Astrocyte (in vitro differentiated cells and primary cell): Measurements from ENCODE around the gene KRT75. TPM values are rescaled to one million over a fixed set of nuclear protein-coding genes. Genes with fewer than 3 reads are reported as not detected.

Experiments
- DNase-seq: peaks from one replicate; pipeline ENCODE4 v3.0.0-alpha.2; 2010; ENCODE audit warnings: low read depth
- FAIRE-seq: peaks from 2 replicates; lab custom pipeline; 2011; peaks lifted over from hg19 to GRCh38; lab: Jason Lieb, UNC
- H2AFZ ChIP-seq: 2 replicates; pipeline ENCODE4 v1.6.0; 2012; ENCODE audit warnings: low read depth, low read length, inconsistent platforms
- H3K27ac ChIP-seq: 2 replicates; pipeline ENCODE4 v1.5.1; 2011; ENCODE audit warnings: low read depth, low read length, inconsistent platforms
- H3K27me3 ChIP-seq: 2 replicates; pipeline ENCODE4 v1.6.0; 2011; ENCODE audit warnings: low read length, inconsistent platforms; ENCODE audit not compliant: insufficient read depth
- H3K36me3 ChIP-seq: 2 replicates; pipeline ENCODE4 v1.5.1; 2011; ENCODE audit warnings: low read length, inconsistent platforms; ENCODE audit not compliant: insufficient read depth
- H3K4me1 ChIP-seq: 2 replicates; pipeline ENCODE4 v1.5.1; 2011; ENCODE audit warnings: low read length, inconsistent platforms; ENCODE audit not compliant: insufficient read depth
- H3K4me2 ChIP-seq: 2 replicates; pipeline ENCODE4 v1.6.0; 2012; ENCODE audit warnings: low read length, inconsistent platforms
- H3K4me3 ChIP-seq: 2 replicates; pipeline ENCODE4 v1.5.1; 2011; ENCODE audit warnings: low read depth, mild to moderate bottlenecking, low read length, inconsistent platforms; ENCODE audit not compliant: insufficient read depth
- H3K79me2 ChIP-seq: 2 replicates; pipeline ENCODE4 v1.6.0; 2012; ENCODE audit warnings: mild to moderate bottlenecking, low read length, inconsistent platforms; ENCODE audit not compliant: insufficient read depth
- H3K9ac ChIP-seq: 2 replicates; pipeline ENCODE4 v1.6.0; 2012; ENCODE audit warnings: mild to moderate bottlenecking, low read length, inconsistent platforms
- H3K9me3 ChIP-seq: 2 replicates; pipeline ENCODE4 v1.5.1; 2012; ENCODE audit warnings: low read depth, mild to moderate bottlenecking, low read length, inconsistent platforms; ENCODE audit not compliant: insufficient read depth
- H4K20me1 ChIP-seq: 2 replicates; pipeline ENCODE4 v1.6.0; 2012; ENCODE audit warnings: low read length, inconsistent platforms; ENCODE audit not compliant: insufficient read depth
- H3K27ac Mint-ChIP-seq: one replicate; pipeline ENCODE4 v1.8.0; 2021; ENCODE audit warnings: mild to moderate bottlenecking, mixed read lengths; ENCODE audit not compliant: unreplicated experiment
- H3K27me3 Mint-ChIP-seq: one replicate; pipeline ENCODE4 v1.8.0; 2021; ENCODE audit warnings: low read depth, mixed read lengths; ENCODE audit not compliant: unreplicated experiment
- H3K36me3 Mint-ChIP-seq: one replicate; pipeline ENCODE4 v1.8.0; 2021; ENCODE audit warnings: low read depth, mixed read lengths; ENCODE audit not compliant: unreplicated experiment
- H3K4me1 Mint-ChIP-seq: one replicate; pipeline ENCODE4 v1.8.0; 2021; ENCODE audit warnings: low read depth, mixed read lengths; ENCODE audit not compliant: unreplicated experiment
- H3K4me3 Mint-ChIP-seq: one replicate; pipeline ENCODE4 v1.8.0; 2021; ENCODE audit warnings: mild to moderate bottlenecking, moderate library complexity, mixed read lengths; ENCODE audit not compliant: unreplicated experiment
- H3K9me3 Mint-ChIP-seq: one replicate; pipeline ENCODE4 v1.8.0; 2021; ENCODE audit warnings: mild to moderate bottlenecking, mixed read lengths; ENCODE audit not compliant: unreplicated experiment
- EZH2 ChIP-seq: IDR thresholded peaks from 2 replicates; pipeline ENCODE4 v1.6.1; 2012; ENCODE audit warnings: mild to moderate bottlenecking, low read length, inconsistent platforms; ENCODE audit not compliant: insufficient read depth
- total RNA-seq: library from RNA; stranded (reverse); gene quantifications from 2 replicates; pipeline ENCODE4 v1.2.1, GENCODE V29; 2021
- TF ChIP-seq, protein P1 (sequence below): IDR thresholded peaks from 2 replicates; pipeline ENCODE4 v1.5.1; 2011; ENCODE audit warnings: low read depth, mild to moderate bottlenecking, inconsistent platforms, low read length, moderate library complexity; ENCODE audit not compliant: insufficient read depth

The KRT75 gene
- total RNA-seq, 1 donor from 2014 or later = not detected

DNA sequence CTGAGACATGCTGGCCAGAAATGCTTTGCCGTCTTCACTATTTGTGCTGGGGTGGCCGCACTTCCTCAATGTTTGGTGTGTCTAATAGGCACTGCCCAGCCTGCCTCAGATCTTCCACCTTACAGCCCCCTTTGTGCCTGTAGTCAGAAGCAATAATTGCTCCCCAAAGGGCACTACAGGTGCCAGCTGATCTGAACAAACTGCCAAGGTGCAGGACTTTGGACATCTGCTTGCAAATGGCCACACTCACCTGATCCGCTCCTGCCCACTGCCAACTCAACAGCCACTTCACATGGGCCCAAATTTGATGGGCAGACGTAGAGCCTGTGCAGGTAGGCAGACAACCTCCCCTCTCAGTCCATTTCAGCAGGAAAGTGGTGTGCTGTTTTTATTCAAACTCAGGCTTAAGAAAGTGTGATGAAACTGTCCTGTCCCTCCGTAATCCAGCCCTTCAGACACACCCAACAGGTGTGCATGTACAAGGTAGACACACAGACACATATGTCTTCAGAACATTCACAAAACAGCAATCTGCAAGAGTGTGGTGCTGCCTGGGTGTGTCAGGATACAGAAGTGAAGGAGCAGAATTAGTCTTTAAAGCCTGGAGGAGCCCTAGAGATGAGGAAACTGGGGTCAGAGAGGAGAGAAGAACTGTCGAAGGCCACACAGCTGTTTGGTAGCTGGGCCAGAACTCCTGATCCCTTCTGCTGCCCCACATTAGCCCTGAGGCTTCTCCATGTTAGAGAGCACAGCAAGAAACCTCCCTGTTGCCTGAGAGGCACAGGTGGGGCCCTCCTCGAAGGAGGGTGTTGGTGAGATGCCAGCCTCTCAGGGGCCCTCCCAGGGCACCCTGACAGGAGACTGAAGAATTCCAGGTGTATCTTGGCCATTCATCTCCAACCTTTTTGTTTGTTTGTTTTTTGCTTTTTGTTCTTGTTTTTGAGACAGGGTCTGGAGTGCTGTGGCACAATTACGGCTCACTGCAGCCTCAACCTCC is 4.4 kb upstream of the KRT75 start:
- Histone ChIP-seq H3K79me2 (no peaks in the 10 kb centered on the region), H3K27ac (no peak overlapping the region), H3K27me3 (no peaks in the 10 kb centered on the region), H3K9me3 (no peaks in the 10 kb centered on the region), H3K9ac (no peak overlapping the region), H3K4me1 (peaks cover 49% of the 10 kb centered on the region), H3K36me3 (no peaks in the 10 kb centered on the region), H3K4me2 (no peak overlapping the region), H3K4me3 (no peak overlapping the region), H4K20me1 (no peaks in the 10 kb centered on the region), H2AFZ (no peak overlapping the region)
- no peaks in the 10 kb centered on the region for H3K36me3 Mint-ChIP-seq
- TF ChIP-seq, protein P1, sequence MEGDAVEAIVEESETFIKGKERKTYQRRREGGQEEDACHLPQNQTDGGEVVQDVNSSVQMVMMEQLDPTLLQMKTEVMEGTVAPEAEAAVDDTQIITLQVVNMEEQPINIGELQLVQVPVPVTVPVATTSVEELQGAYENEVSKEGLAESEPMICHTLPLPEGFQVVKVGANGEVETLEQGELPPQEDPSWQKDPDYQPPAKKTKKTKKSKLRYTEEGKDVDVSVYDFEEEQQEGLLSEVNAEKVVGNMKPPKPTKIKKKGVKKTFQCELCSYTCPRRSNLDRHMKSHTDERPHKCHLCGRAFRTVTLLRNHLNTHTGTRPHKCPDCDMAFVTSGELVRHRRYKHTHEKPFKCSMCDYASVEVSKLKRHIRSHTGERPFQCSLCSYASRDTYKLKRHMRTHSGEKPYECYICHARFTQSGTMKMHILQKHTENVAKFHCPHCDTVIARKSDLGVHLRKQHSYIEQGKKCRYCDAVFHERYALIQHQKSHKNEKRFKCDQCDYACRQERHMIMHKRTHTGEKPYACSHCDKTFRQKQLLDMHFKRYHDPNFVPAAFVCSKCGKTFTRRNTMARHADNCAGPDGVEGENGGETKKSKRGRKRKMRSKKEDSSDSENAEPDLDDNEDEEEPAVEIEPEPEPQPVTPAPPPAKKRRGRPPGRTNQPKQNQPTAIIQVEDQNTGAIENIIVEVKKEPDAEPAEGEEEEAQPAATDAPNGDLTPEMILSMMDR = no peak
- no peak for TF ChIP-seq EZH2
- FAIRE-seq (no peak), DNase-seq (no peak)
- peaks cover 62% of the 10 kb centered on the region for H3K4me1 Mint-ChIP-seq
- H3K4me3 Mint-ChIP-seq = no peak overlapping the region
- H3K9me3 Mint-ChIP-seq = no peaks in the 10 kb centered on the region
- H3K27me3 Mint-ChIP-seq = peaks cover 10% of the 10 kb centered on the region
- H3K27ac Mint-ChIP-seq = no peak overlapping the region

DNA sequence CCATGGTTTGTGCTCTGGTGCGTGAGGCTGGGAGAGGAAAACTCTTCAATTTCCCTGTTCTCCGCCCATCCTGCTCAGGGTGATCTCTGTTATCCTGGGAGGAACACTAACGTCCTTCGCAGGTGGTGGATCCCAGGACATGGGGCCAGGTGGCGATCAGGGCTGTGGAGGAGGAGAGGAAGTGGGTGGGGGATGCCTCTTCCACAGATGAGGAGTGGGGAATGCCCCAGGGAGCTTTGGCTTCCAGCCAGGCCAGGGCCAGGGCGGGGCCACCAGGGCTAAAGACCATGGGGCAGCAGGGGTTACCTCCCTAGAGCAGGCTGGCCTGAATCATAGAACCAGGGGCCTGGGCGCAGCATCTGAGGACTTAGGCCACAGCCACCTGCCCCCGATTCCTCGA is 3.3 kb upstream of the KRT75 start:
- no peaks in the 10 kb centered on the region for H3K79me2 ChIP-seq
- no peak overlapping the region for H3K27ac Mint-ChIP-seq
- TF ChIP-seq, protein P1 = no peak
- no peak for TF ChIP-seq EZH2
- no peak overlapping the region for H3K4me3 Mint-ChIP-seq
- H3K9me3 ChIP-seq = no peaks in the 10 kb centered on the region
- H3K27ac ChIP-seq = no peak overlapping the region
- peaks cover 3% of the 10 kb centered on the region for H3K27me3 ChIP-seq
- peaks cover 17% of the 10 kb centered on the region for H3K27me3 Mint-ChIP-seq
- H4K20me1 ChIP-seq = no peaks in the 10 kb centered on the region
- FAIRE-seq (no peak), DNase-seq (no peak)
- H3K9me3 Mint-ChIP-seq = no peaks in the 10 kb centered on the region
- H3K4me1 Mint-ChIP-seq = peaks cover 51% of the 10 kb centered on the region
- H3K36me3 ChIP-seq = no peaks in the 10 kb centered on the region
- no peak overlapping the region for H2AFZ ChIP-seq
- H3K4me1 ChIP-seq = peaks cover 38% of the 10 kb centered on the region
- no peak overlapping the region for H3K4me3 ChIP-seq
- no peak overlapping the region for H3K9ac ChIP-seq
- no peaks in the 10 kb centered on the region for H3K36me3 Mint-ChIP-seq
- no peak overlapping the region for H3K4me2 ChIP-seq
